HEK293 (cell line): Measurements from ENCODE around the gene SPRR2A.

ENCODE experiments used
- BCL6B ChIP-seq: fragments of 450-650 bp; formaldehyde crosslinking; IDR thresholded peaks from 2 replicates; pipeline ENCODE4 v1.5.1; 2017; ENCODE audit warnings: missing biosample characterization, missing genetic modification characterization
- CTCF ChIP-seq: fragments of 450-650 bp; formaldehyde crosslinking; IDR thresholded peaks from 2 replicates; pipeline ENCODE4 v1.5.1; 2016; ENCODE audit warnings: missing biosample characterization, missing genetic modification characterization
- MEIS1 ChIP-seq: sonication (generic); formaldehyde crosslinking; IDR thresholded peaks from 2 replicates; pipeline ENCODE4 v1.8.1; 2022; ENCODE audit warnings: missing genetic modification reagents, mild to moderate bottlenecking, borderline replicate concordance
- PRDM10 ChIP-seq: fragments of 450-650 bp; formaldehyde crosslinking; IDR thresholded peaks from 2 replicates; pipeline ENCODE4 v1.5.1; 2016; ENCODE audit warnings: missing biosample characterization, missing genetic modification characterization
- TSHZ1 ChIP-seq: fragments of 450-650 bp; formaldehyde crosslinking; IDR thresholded peaks from 2 replicates; pipeline ENCODE4 v1.5.1; 2016; ENCODE audit warnings: missing biosample characterization, missing genetic modification characterization, borderline replicate concordance
- YY1 ChIP-seq: fragments of 450-650 bp; formaldehyde crosslinking; IDR thresholded peaks from 2 replicates; pipeline ENCODE4 v1.5.1; 2018; ENCODE audit warnings: missing biosample characterization, missing genetic modification characterization
- YY2 ChIP-seq: fragments of 450-650 bp; formaldehyde crosslinking; IDR thresholded peaks from 2 replicates; pipeline ENCODE4 v1.5.1; 2016; ENCODE audit warnings: missing biosample characterization, missing genetic modification characterization
- ZNF114 ChIP-seq: fragments of 450-650 bp; formaldehyde crosslinking; IDR thresholded peaks from 2 replicates; pipeline ENCODE4 v1.5.0; 2017; ENCODE audit warnings: missing biosample characterization, missing genetic modification characterization
- ZNF398 ChIP-seq: fragments of 450-650 bp; formaldehyde crosslinking; IDR thresholded peaks from 2 replicates; pipeline ENCODE4 v1.5.1; 2017; ENCODE audit warnings: missing biosample characterization, missing genetic modification characterization
- ZNF571 ChIP-seq: fragments of 450-650 bp; formaldehyde crosslinking; IDR thresholded peaks from 2 replicates; pipeline ENCODE4 v1.5.0; 2017; ENCODE audit warnings: missing biosample characterization, missing genetic modification characterization
- ZNF623 ChIP-seq: fragments of 450-650 bp; formaldehyde crosslinking; IDR thresholded peaks from 2 replicates; pipeline ENCODE4 v1.5.1; 2016; ENCODE audit warnings: missing biosample characterization, missing genetic modification characterization

GRCh38 chr1:153028766-153029165, 28.5 kb downstream of the SPRR2A start:
- TF ChIP-seq CTCF (tag by site-specific recombination) (no peak), MEIS1 (CRISPR knock-in tag) (no peak), YY2 (tag by site-specific recombination) (no peak), TSHZ1 (no peak), BCL6B (tag by site-specific recombination) (no peak), YY1 (tag by site-specific recombination) (no peak), ZNF398 (tag by site-specific recombination) (no peak), PRDM10 (tag by site-specific recombination) (no peak), ZNF114 (tag by site-specific recombination) (no peak), ZNF571 (tag by site-specific recombination) (no peak), ZNF623 (tag by site-specific recombination) (no peak)
